GM18499 (cell line): Measurements from ENCODE around the gene OLIG1.

Source experiments
- ATAC-seq: cut with Tn5 transposase; IDR thresholded peaks from one replicate; pipeline ENCODE4 v1.9.1; 2021; ENCODE audit warnings: moderate number of reproducible peaks; ENCODE audit not compliant: insufficient read depth, unreplicated experiment

OLIG1 gene

GRCh38 chr21:33058957-33059356 is 11.0 kb upstream of the OLIG1 start:
- no peak for ATAC-seq

GRCh38 chr21:33059380-33059841 is 10.5 kb upstream of the OLIG1 start:
- ATAC-seq = no peak

- ATAC-seq = no peak
Measured at GRCh38 chr21:33061233-33061632, 8.7 kb upstream of the OLIG1 start.

GRCh38 chr21:33063375-33063883 is 6.5 kb upstream of the OLIG1 start:
- ATAC-seq = no peak

- no peak for ATAC-seq
Measured at GRCh38 chr21:33063907-33064622, 5.9 kb upstream of the OLIG1 start.

GRCh38 chr21:33064623-33065390 is 5.1 kb upstream of the OLIG1 start:
- no peak for ATAC-seq

GRCh38 chr21:33067043-33067442 is 2.9 kb upstream of the OLIG1 start:
- no peak for ATAC-seq

GRCh38 chr21:33067457-33067856 is 2.5 kb upstream of the OLIG1 start:
- no peak for ATAC-seq

- no peak for ATAC-seq
Measured at GRCh38 chr21:33069243-33069642, 698 bp upstream of the OLIG1 start.

- ATAC-seq = no peak
Measured at GRCh38 chr21:33069645-33069993, 322 bp upstream of the OLIG1 start.

- ATAC-seq = no peak
Measured at GRCh38 chr21:33070744-33070997, 730 bp downstream of the OLIG1 start.

- ATAC-seq = no peak
Measured at GRCh38 chr21:33070998-33071769, 1.2 kb downstream of the OLIG1 start.

- ATAC-seq = no peak
Measured at GRCh38 chr21:33071770-33072306, 1.9 kb downstream of the OLIG1 start.

- ATAC-seq = no peak
Measured at GRCh38 chr21:33073636-33074035, 3.7 kb downstream of the OLIG1 start.

GRCh38 chr21:33075128-33075527 is 5.2 kb downstream of the OLIG1 start:
- no peak for ATAC-seq

GRCh38 chr21:33075596-33076195 is 5.8 kb downstream of the OLIG1 start:
- ATAC-seq = no peak

GRCh38 chr21:33076600-33077329 is 6.8 kb downstream of the OLIG1 start:
- no peak for ATAC-seq

GRCh38 chr21:33078907-33079582 is 9.1 kb downstream of the OLIG1 start:
- peak; percentile 96 for ATAC-seq

GRCh38 chr21:33080376-33080775 is 10.4 kb downstream of the OLIG1 start:
- no peak for ATAC-seq
